ENCODE measurements around the gene PRKCA.

PRKCA gene

DNA sequence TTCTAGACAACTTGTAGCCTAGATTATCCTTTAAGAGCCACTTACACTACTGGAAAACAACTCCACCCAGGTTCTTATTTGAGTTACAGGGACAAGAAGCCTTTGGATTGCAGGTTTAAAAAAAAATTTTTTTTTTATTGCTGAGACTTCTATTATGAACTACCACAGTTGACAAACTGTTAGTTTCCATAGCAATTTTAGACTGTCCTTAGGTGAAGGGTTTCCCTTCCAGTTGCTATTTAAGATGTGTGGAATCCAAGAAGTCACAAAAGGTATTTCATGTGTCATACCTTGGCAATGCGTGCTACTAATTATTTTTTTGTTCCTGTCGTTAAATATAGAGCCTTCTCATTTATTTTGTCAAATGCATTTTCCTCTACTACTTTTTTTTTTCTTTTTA lies 253.2 kb downstream of the PRKCA start:
- no peak for DNase-seq

- DNase-seq, result no peak
Observed at GRCh38 chr17:66557200-66557599, 254.8 kb downstream of the PRKCA start.

GRCh38 chr17:66557886-66558285 lies 255.5 kb downstream of the PRKCA start:
- no peak for DNase-seq

GRCh38 chr17:66560691-66561090 lies 258.3 kb downstream of the PRKCA start:
- DNase-seq, result no peak

- DNase-seq, result no peak
Observed at GRCh38 chr17:66562119-66562518, 259.7 kb downstream of the PRKCA start.

DNA sequence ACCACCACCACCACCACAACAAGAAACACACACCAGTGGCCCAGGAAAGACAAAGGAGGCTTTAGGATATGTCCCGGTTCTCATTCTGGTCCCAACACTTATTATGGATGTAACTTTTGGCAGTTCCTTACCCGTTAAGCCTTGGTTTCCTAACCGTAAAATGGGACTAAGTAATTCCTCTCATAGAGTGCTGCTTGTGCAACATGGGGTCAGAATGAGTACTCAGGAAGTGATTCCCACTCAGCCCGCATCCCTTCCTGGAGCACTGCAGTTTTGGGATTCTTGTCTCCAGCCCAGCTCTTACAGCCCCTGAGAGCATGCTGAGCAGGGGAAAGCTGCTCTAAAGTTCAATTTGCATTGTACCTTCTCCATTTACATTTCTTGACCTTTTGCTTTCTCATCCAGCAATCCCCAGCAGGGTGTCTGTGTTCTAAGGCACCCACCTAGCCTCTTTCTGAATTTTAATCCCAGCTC lies 262.6 kb downstream of the PRKCA start:
- DNase-seq, result no peak

- peak; percentile 87 for DNase-seq
Observed at GRCh38 chr17:66567234-66568170, 265.1 kb downstream of the PRKCA start.

GRCh38 chr17:66569572-66569971 lies 267.2 kb downstream of the PRKCA start:
- no peak for DNase-seq

DNA sequence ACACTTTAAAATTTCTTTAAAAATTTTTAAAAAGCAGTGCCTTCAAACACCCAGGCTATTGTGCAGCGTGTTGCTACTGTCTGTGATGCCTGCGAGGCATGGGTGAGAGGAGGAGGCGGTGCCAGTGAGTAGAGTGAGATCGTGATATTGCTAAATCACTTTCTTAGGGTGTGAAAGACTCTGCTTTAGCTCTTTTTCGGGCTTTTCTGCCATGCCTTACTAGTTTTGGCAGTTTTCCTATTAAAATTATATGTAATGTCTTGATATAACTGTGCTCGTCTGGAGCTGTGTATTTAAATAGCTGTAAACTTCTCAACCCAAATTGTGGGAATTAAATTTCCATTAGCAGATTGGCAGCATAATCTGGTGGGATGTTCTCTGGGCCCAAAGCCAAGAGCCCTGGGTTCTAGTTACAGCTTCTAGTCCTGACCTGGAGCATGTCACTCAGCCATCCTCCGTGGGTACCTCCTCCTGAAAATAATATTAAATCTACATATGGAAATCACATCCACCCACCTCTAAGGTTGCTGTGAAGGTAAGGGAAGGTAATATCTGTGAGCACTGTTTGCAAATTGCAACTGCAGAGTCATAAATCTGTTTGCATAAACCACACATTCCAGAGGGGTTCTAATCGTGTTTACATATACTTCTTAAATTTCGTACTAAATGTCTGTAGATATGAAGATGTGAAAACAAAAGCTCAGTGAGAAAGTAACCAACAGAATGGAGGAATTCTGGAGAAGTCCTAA lies 268.2 kb downstream of the PRKCA start:
- DNase-seq, result no peak

- DNase-seq, result no peak
Observed at GRCh38 chr17:66571745-66572144, 269.3 kb downstream of the PRKCA start.

GRCh38 chr17:66573078-66573477 lies 270.7 kb downstream of the PRKCA start:
- DNase-seq, result no peak

- DNase-seq, result no peak
Observed at GRCh38 chr17:66574123-66574522, 271.7 kb downstream of the PRKCA start.

DNA sequence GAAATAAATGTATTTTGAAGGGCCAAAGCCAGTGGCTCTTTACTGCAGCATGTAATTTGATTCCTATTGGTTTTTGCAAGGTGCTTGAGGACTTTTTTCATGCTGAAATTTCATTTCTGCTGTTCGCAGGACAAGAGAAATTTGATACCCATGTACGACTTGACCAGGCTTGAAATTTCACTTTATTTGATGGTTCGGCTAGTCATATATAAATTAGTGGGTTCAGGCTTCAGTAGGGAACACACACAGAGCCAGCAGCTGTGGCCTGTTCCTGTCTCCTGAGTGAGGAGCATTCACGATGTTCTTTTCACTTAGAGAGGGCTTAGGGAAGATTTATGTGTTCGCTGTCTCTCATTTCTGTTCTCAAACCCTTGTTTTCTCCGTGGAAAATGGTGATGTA lies 274.1 kb downstream of the PRKCA start:
- no peak for DNase-seq

DNA sequence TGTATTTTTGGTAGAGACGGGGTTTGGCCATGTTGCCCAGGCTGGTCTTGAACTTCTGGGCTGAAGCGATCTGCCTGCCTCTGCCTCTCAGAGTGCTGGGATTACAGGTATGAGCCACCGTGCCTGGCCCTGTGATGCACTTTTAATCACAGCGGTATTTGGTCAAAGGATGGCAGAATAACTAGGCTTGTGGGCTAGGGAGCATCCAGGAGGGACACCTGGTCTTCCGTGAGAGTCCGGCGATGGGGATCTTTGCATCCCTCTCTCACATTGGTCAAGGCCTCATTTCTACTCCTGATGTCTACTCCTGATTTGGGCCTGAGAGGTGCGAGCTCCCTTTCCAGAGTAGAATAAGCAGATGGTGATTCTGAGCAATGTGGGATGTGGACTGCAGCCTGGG lies 274.6 kb downstream of the PRKCA start:
- no peak for DNase-seq

GRCh38 chr17:66578781-66579489 lies 276.5 kb downstream of the PRKCA start:
- no peak for DNase-seq

GRCh38 chr17:66579556-66579955 lies 277.1 kb downstream of the PRKCA start:
- no peak for DNase-seq

GRCh38 chr17:66580184-66580955 lies 278.0 kb downstream of the PRKCA start:
- no peak for DNase-seq

DNA sequence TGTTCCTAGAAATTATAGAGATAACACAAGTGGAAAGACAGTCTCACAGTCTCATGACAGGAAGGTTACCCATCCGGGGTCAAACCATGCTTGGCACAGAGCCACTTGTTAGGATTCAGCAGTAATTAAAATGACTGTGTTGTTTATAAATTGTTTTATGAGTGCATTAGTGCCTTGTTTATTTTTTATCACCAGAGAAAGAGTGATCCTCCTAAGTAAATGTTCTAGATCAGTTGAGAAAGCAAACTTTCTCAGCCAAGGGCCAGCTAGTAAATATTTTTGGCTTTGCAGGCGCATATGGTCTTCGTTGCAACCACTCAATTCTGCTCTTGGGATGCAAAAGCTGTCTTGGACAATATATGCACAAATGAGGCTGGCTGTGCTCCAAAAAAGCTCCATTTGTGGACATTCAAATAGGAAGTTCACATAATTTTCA lies 278.6 kb downstream of the PRKCA start:
- DNase-seq, result no peak

- DNase-seq, result no peak
Observed at GRCh38 chr17:66582373-66583111, 280.1 kb downstream of the PRKCA start.

DNA sequence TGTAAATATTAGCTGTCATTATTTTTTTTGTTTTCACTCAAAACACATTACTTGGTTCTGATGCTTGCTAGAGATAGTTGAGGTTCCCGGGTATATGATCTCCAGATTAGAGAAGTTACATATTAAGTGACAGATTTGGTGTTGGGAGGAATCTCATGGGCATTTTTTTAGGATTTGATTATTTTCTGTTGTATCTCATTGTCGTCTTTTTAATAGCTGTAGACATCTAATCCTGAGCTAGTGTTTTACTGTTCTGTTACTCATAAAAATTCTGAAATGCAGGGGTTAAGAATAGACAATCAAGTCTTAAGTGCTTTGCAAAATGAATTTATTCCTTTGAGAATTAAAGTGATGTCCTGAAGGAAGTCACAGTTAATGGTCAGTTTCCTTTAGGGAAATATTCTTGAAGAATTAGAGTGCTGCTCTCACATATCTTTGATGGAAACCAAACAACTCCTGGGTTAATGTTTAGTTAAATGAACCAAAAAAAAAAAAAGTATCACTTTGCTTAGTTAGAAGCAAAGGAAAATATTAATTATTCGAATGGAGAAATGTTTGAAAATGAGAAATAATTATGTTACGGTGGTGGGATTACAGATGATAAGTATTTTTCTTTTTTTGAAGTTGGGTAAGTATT lies 280.8 kb downstream of the PRKCA start:
- DNase-seq, result no peak

DNA sequence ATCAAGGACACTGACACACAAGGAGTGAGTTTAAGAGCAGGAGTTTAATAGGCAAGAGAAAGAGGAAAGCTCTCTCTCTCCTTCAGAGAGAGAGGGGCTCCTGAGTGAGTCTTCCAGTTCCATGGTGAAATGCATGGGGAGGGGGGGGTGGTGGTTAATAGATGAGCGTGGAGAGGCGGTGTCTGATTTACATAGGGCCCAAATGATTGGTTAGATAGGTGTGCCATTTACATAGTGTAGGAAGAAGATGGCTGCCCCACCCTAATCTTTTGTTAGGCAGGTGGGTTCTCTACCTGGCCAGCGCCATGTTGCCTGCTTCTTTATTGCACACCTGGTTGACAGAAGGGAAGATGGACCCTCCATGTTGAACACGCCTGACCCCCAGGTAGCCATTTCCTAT lies 282.5 kb downstream of the PRKCA start:
- DNase-seq, result no peak
